Mesothelial cell of epicardium (in vitro differentiated cells): ENCODE results near the gene DCAF5. TPM values are rescaled to one million over a fixed set of nuclear protein-coding genes. Genes with fewer than 3 reads are reported as not detected.
"Not testable (repeated sequence)": the region's sequence is repeated elsewhere in the genome, so short reads cannot be mapped to it uniquely, and the experiment has no call there.

Experiments
- DNase-seq, 2 experiments: peaks; one replicate each; pipeline ENCODE4 v3.0.0; 2021; ENCODE audit warnings: low spot score in 2 of 2; ENCODE audit not compliant: unreplicated experiment in 2 of 2
- H3K27ac Mint-ChIP-seq: 2 replicates; pipeline ENCODE4 v1.8.0; 2021; ENCODE audit warnings: mixed read lengths
- H3K27me3 Mint-ChIP-seq: 2 replicates; pipeline ENCODE4 v1.8.0; 2021; ENCODE audit warnings: low read depth, mixed read lengths
- H3K36me3 Mint-ChIP-seq: 2 replicates; pipeline ENCODE4 v1.8.0; 2021; ENCODE audit warnings: mixed read lengths
- H3K4me1 Mint-ChIP-seq: 2 replicates; pipeline ENCODE4 v1.8.0; 2021; ENCODE audit warnings: mixed read lengths
- H3K4me3 Mint-ChIP-seq: 2 replicates; pipeline ENCODE4 v1.8.0; 2021; ENCODE audit warnings: mild to moderate bottlenecking, moderate library complexity, mixed read lengths
- H3K9me3 Mint-ChIP-seq: 2 replicates; pipeline ENCODE4 v1.8.0; 2021; ENCODE audit warnings: mixed read lengths
- total RNA-seq: library from RNA; stranded (reverse); gene quantifications from 3 replicates; pipeline ENCODE4 v1.2.1, GENCODE V29; 2021
- TF ChIP-seq, protein P1 (sequence below): fragments of 200-600 bp; sonication (generic); IDR thresholded peaks from one replicate; pipeline ENCODE4 v1.5.0; 2021; ENCODE audit warnings: antibody characterized with exemption; ENCODE audit not compliant: unreplicated experiment

DCAF5 gene
- total RNA-seq, 1 donor from 2014 or later = 64.4 TPM

DNA sequence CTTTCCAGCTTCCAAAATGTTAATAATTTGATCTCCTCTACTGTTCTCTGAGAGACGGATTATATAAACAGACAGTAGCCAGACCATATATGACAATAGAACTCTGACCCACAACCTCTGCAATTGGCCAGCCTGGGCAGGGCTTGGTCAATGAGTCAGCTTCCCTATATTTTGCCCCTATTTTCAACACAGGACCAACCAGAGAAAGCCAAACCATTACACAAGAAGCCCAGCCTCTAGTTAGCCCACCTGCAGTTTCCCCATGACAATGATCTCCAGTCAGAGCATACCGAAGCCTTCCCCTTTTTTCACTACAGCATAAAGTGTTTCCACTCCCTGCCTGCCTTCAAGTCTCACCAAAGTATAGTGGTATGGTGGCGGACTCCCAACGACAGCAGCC, 30.8 kb upstream of the DCAF5 start:
- Mint-ChIP-seq H3K27ac (no peak overlapping the region), H3K9me3 (no peaks in the 10 kb centered on the region), H3K36me3 (no peaks in the 10 kb centered on the region), H3K4me3 (no peak overlapping the region), H3K27me3 (peaks cover 3% of the 10 kb centered on the region), H3K4me1 (no peaks in the 10 kb centered on the region)
- TF ChIP-seq, protein P1, sequence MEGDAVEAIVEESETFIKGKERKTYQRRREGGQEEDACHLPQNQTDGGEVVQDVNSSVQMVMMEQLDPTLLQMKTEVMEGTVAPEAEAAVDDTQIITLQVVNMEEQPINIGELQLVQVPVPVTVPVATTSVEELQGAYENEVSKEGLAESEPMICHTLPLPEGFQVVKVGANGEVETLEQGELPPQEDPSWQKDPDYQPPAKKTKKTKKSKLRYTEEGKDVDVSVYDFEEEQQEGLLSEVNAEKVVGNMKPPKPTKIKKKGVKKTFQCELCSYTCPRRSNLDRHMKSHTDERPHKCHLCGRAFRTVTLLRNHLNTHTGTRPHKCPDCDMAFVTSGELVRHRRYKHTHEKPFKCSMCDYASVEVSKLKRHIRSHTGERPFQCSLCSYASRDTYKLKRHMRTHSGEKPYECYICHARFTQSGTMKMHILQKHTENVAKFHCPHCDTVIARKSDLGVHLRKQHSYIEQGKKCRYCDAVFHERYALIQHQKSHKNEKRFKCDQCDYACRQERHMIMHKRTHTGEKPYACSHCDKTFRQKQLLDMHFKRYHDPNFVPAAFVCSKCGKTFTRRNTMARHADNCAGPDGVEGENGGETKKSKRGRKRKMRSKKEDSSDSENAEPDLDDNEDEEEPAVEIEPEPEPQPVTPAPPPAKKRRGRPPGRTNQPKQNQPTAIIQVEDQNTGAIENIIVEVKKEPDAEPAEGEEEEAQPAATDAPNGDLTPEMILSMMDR = no peak
- no peak for DNase-seq

DNA sequence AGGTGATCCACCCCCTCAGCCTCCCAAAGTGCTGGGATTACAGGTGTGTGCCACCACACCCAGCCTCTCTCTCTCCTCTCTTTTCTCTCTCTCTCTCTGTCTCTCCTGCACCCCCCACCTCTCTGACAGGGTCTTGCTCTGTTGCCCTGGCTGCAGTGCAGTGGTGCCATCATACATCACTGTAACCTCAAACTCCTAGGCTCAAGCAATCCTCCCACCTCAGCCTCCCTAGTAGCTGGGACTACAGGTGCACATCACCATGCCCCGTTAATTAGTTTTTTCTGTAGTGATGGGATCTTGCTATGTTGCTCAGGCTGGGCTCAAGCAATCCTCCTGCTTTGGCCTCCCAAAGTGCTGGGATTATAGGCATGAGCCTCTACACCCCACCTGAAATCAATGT, 29.7 kb upstream of the DCAF5 start:
- H3K4me3 Mint-ChIP-seq, H3K27ac Mint-ChIP-seq, H3K36me3 Mint-ChIP-seq, DNase-seq, H3K9me3 Mint-ChIP-seq, H3K27me3 Mint-ChIP-seq, H3K4me1 Mint-ChIP-seq: not testable (repeated sequence)

DNA sequence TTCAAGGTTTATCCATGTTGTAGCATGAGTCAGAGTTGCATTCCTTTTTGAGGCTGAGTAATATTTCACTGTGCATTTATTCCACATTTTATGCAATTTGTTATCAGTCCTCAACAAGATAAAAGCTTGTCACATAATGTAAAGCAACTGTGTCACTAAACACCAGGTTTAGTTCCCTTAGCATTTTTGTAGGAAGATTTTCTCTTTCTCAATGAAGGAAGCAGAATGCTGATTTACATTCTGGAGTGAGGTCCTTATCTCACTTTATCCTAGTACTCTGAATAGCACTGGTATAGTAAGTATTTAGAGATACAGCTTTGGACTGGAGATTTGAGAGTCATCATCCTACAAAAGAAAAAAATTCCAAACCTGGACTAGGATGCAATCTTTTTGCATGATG, 28.6 kb upstream of the DCAF5 start:
- no peak for DNase-seq

DNA sequence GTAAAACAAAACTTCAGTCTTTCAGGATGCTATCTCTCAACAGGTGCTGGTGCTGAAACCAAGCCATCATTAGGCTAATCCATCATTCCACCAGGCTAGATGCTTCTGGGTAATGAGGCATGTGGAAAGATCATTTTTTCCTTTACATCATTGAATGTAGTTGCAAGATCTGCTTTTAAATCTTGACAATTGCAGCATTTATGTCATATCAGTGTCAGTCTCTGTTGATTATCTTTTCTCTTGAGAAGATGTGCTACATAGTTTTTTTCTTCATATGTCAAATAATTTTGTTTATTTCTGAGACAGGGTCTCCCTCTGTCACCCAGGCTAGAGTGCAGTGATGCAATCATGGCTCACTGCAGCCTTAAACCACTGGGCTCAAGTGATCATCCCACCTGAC, 22.2 kb upstream of the DCAF5 start:
- Mint-ChIP-seq H3K4me3 (no peak overlapping the region), H3K9me3 (no peaks in the 10 kb centered on the region), H3K36me3 (no peaks in the 10 kb centered on the region), H3K27ac (no peak overlapping the region), H3K27me3 (peaks cover 22% of the 10 kb centered on the region), H3K4me1 (no peaks in the 10 kb centered on the region)
- TF ChIP-seq, protein P1 = no peak
- DNase-seq = no peak

More for the DNA sequence above, 28.6 kb upstream of the DCAF5 start:
- H3K9me3 Mint-ChIP-seq = no peaks in the 10 kb centered on the region
- no peak overlapping the region for H3K4me3 Mint-ChIP-seq
- peaks cover 3% of the 10 kb centered on the region for H3K27me3 Mint-ChIP-seq
- H3K36me3 Mint-ChIP-seq = no peaks in the 10 kb centered on the region
- H3K4me1 Mint-ChIP-seq = no peaks in the 10 kb centered on the region
- TF ChIP-seq, protein P1 = no peak
- H3K27ac Mint-ChIP-seq = no peak overlapping the region

DNA sequence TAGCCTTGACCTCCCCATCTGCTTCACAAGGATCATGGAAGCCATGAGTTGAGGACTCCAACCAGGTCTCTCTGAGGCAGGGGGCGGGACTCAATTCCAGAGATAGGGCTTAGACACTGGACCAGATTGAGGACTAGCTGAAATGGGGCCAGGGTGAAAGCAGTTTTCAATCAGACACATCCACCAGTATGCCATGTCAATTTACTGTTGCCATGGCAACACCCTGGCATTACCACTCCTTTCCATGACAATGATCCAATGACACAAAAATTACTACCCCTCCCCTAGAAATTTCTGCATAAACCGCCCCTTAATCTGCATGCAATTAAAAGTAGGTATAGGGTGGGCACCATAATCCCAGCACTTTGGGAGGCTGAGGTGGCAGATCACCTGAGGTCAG, 18.6 kb upstream of the DCAF5 start:
- H3K27me3 Mint-ChIP-seq = peaks cover 22% of the 10 kb centered on the region
- H3K36me3 Mint-ChIP-seq = no peaks in the 10 kb centered on the region
- H3K9me3 Mint-ChIP-seq = no peaks in the 10 kb centered on the region
- no peak overlapping the region for H3K4me3 Mint-ChIP-seq
- TF ChIP-seq, protein P1 = no peak
- H3K27ac Mint-ChIP-seq = no peak overlapping the region
- DNase-seq = no peak
- no peaks in the 10 kb centered on the region for H3K4me1 Mint-ChIP-seq

DNA sequence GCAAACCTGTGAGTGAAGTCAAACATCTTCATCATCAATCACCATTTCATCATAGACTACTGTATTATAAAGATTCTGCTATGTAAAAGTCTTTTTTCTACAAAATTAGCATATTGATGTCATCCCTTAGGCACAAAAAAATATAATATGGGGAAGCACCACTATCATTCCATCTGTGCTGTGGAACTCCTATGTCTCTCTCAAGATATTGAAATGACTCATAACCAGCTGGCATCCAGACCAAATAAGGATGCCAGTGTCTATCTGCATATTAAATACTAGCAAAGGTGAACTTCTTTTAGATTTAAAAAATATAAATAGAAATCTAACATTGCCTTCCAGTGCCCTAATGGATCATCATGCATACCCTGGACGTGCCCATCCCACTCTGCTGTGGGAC, 17.9 kb upstream of the DCAF5 start:
- Mint-ChIP-seq H3K27me3 (peaks cover 15% of the 10 kb centered on the region), H3K9me3 (peaks cover under 1% of the 10 kb centered on the region), H3K4me3 (no peak overlapping the region), H3K36me3 (no peaks in the 10 kb centered on the region), H3K4me1 (no peaks in the 10 kb centered on the region), H3K27ac (no peak overlapping the region)
- no peak for DNase-seq
- TF ChIP-seq, protein P1 = no peak

DNA sequence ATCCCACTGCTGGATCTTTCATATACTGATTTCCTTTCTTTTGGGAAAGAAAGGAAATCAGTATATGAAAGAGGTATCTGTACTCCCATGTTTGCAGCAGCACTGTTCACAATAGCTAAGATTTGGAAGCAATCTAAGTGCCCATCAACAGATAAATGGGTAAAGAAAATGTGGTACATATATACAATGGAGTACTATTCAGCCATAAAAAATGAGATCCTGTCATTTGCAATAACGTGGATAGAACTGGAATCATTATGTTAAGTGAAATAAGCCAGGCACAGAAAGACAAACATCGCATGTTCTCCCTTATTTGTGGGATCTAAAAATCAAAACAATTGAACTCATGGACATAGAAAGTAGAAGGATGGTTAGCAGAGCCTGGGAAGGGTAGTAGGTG, 12.9 kb upstream of the DCAF5 start:
- not testable (repeated sequence) for H3K4me1 Mint-ChIP-seq, H3K36me3 Mint-ChIP-seq, DNase-seq, H3K27ac Mint-ChIP-seq, H3K27me3 Mint-ChIP-seq, H3K4me3 Mint-ChIP-seq
- H3K9me3 Mint-ChIP-seq = peaks cover 39% of the 10 kb centered on the region
